SU-DHL-6 (cell line): Measurements from ENCODE around the gene ZNF581.
A peak's percentile ranks its signal among the peaks of the same experiment; 100 is the strongest.

Source experiments
- H2AFZ ChIP-seq: fragments of 200-600 bp; sonication (generic); 2 replicates; pipeline ENCODE4 v1.6.1; 2014; ENCODE audit warnings: low read depth, mild to moderate bottlenecking, moderate library complexity, mixed read lengths, antibody characterized with exemption, low read length; ENCODE audit not compliant: severe bottlenecking
- H3F3A ChIP-seq: fragments of 200-600 bp; shearing (Covaris generic); 2 replicates; pipeline ENCODE4 v1.6.0; 2016; ENCODE audit warnings: antibody characterized with exemption, mild to moderate bottlenecking; ENCODE audit not compliant: insufficient read depth
- H3K27ac ChIP-seq: fragments of 200-600 bp; sonication (generic); 2 replicates; pipeline ENCODE4 v1.5.1; 2016; ENCODE audit warnings: low read depth, mild to moderate bottlenecking, low read length, moderate library complexity, mixed read lengths
- H3K27me3 ChIP-seq: fragments of 200-600 bp; sonication (generic), shearing (Covaris generic); 2 replicates; pipeline ENCODE4 v1.6.0; 2014; ENCODE audit warnings: mild to moderate bottlenecking, low read length
- H3K36me3 ChIP-seq: fragments of 200-600 bp; sonication (generic); 2 replicates; pipeline ENCODE4 v1.6.1; 2014; ENCODE audit warnings: mild to moderate bottlenecking, low read length, mixed read lengths
- H3K4me2 ChIP-seq: fragments of 300-600, 200-600 bp; shearing (Covaris generic), sonication (generic); 2 replicates; pipeline ENCODE4 v1.6.0; 2014; ENCODE audit warnings: low read length, low read depth, mild to moderate bottlenecking; ENCODE audit not compliant: poor library complexity, severe bottlenecking
- H3K4me3 ChIP-seq: fragments of 200-600 bp; sonication (generic); 2 replicates; pipeline ENCODE4 v1.5.1; 2014; ENCODE audit warnings: antibody characterized with exemption, low read length, mild to moderate bottlenecking, mixed read lengths; ENCODE audit not compliant: insufficient read depth, poor library complexity, severe bottlenecking
- H3K79me2 ChIP-seq: fragments of 200-600 bp; sonication (generic); 2 replicates; pipeline ENCODE4 v1.6.1; 2014; ENCODE audit warnings: mild to moderate bottlenecking, low read length, moderate library complexity; ENCODE audit not compliant: insufficient read depth
- H3K9ac ChIP-seq: fragments of 200-600 bp; sonication (generic); 2 replicates; pipeline ENCODE4 v1.7.0; 2014; ENCODE audit warnings: mild to moderate bottlenecking, low read length
- H3K9me2 ChIP-seq: fragments of 200-600 bp; sonication (generic); replicated peaks from 2 replicates; pipeline ENCODE4 v1.6.1; 2014; ENCODE audit warnings: low read length; ENCODE audit not compliant: insufficient read depth
- H3K9me3 ChIP-seq: fragments of 200-600 bp; sonication (generic); 2 replicates; pipeline ENCODE4 v1.6.1; 2014; ENCODE audit warnings: low read length, mixed read lengths; ENCODE audit not compliant: insufficient read depth
- H4K20me1 ChIP-seq: fragments of 200-600 bp; sonication (generic); 2 replicates; pipeline ENCODE4 v1.6.1; 2014; ENCODE audit warnings: low read depth, mild to moderate bottlenecking, antibody characterized with exemption, low read length, moderate library complexity, mixed read lengths
- CTCF ChIP-seq: fragments of 200-600 bp; sonication (generic); IDR thresholded peaks from one replicate; pipeline ENCODE4 v1.5.1; 2017; ENCODE audit warnings: antibody characterized with exemption, mild to moderate bottlenecking, low read length, moderate library complexity; ENCODE audit not compliant: insufficient read depth, poor library complexity, severe bottlenecking
- EZH2phosphoT487 ChIP-seq: fragments of 200-600 bp; sonication (generic), shearing (Covaris generic); conservative IDR thresholded peaks from 2 replicates; pipeline ENCODE4 v1.6.1; 2018; ENCODE audit warnings: mild to moderate bottlenecking, antibody characterized with exemption, low read length, moderate library complexity, mixed read lengths

Gene ZNF581

GRCh38 chr19:55601084-55601483, 42.4 kb upstream of the ZNF581 start:
- H3K9me3 ChIP-seq: no peaks in the 10 kb centered on the region
- TF ChIP-seq EZH2phosphoT487 (no peak), CTCF (no peak)
- no peaks in the 10 kb centered on the region for H3K27me3 ChIP-seq
- peaks cover 38% of the 10 kb centered on the region for H3F3A ChIP-seq
- H3K4me2 ChIP-seq: peak overlapping the region; percentile 64
- H3K9ac ChIP-seq: peak overlapping the region; percentile 83
- no peaks in the 10 kb centered on the region for H4K20me1 ChIP-seq
- H3K27ac ChIP-seq: peak overlapping the region; percentile 95
- no peak overlapping the region for H2AFZ ChIP-seq
- H3K4me3 ChIP-seq: peak overlapping the region; percentile 76
- H3K9me2 ChIP-seq: no peaks in the 10 kb centered on the region
- no peaks in the 10 kb centered on the region for H3K36me3 ChIP-seq
- H3K79me2 ChIP-seq: no peaks in the 10 kb centered on the region; the same call in 1 of the 2 replicates

- no peaks in the 10 kb centered on the region for H3K36me3 ChIP-seq
- H3K4me3 ChIP-seq: no peak overlapping the region
- H3K9me2 ChIP-seq: no peaks in the 10 kb centered on the region
- H3F3A ChIP-seq: peaks cover 39% of the 10 kb centered on the region
- no peak overlapping the region for H3K4me2 ChIP-seq
- 0 out of 2 replicates have a peak overlapping the region, but pooled peaks have one; percentile 95 for H3K27ac ChIP-seq
- H3K79me2 ChIP-seq: peaks cover 11% of the 10 kb centered on the region
- no peaks in the 10 kb centered on the region for H3K27me3 ChIP-seq
- no peak overlapping the region for H3K9ac ChIP-seq
- no peaks in the 10 kb centered on the region for H3K9me3 ChIP-seq
- H2AFZ ChIP-seq: no peak overlapping the region
- no peak for TF ChIP-seq EZH2phosphoT487
- TF ChIP-seq CTCF: no peak
- no peaks in the 10 kb centered on the region for H4K20me1 ChIP-seq
Measured at GRCh38 chr19:55602104-55603001, 41.1 kb upstream of the ZNF581 start.

GRCh38 chr19:55603115-55603514, 40.3 kb upstream of the ZNF581 start:
- H3K4me2 ChIP-seq: no peak overlapping the region
- no peak overlapping the region for H3K27ac ChIP-seq
- H3K9me3 ChIP-seq: no peaks in the 10 kb centered on the region
- H4K20me1 ChIP-seq: no peaks in the 10 kb centered on the region
- no peaks in the 10 kb centered on the region for H3K9me2 ChIP-seq
- H3K27me3 ChIP-seq: no peaks in the 10 kb centered on the region
- no peak overlapping the region for H3K9ac ChIP-seq
- no peak overlapping the region for H3K4me3 ChIP-seq
- TF ChIP-seq EZH2phosphoT487: no peak
- peaks cover 39% of the 10 kb centered on the region for H3F3A ChIP-seq
- no peaks in the 10 kb centered on the region for H3K36me3 ChIP-seq
- peaks cover 18% of the 10 kb centered on the region for H3K79me2 ChIP-seq
- H2AFZ ChIP-seq: no peak overlapping the region
